Loucy (cell line): Measurements from ENCODE around the gene COL6A2.

Experiments
- H2AFZ ChIP-seq: fragments of 200-600 bp; sonication (generic); 2 replicates; pipeline ENCODE4 v1.6.0; 2016; ENCODE audit warnings: antibody characterized with exemption, mild to moderate bottlenecking, low read length, moderate library complexity
- H3F3A ChIP-seq: fragments of 200-600 bp; 2 replicates; pipeline ENCODE4 v1.6.0; 2016; ENCODE audit warnings: antibody characterized with exemption, low read depth, mild to moderate bottlenecking
- H3K27me3 ChIP-seq: fragments of 200-600 bp; sonication (generic); 2 replicates; pipeline ENCODE4 v1.6.1; 2014; ENCODE audit warnings: low read length, mild to moderate bottlenecking; ENCODE audit not compliant: insufficient read depth, poor library complexity, severe bottlenecking
- H3K36me3 ChIP-seq: fragments of 200-600 bp; sonication (generic); 2 replicates; pipeline ENCODE4 v1.6.1; 2016; ENCODE audit warnings: low read length; ENCODE audit not compliant: insufficient read depth
- H3K4me1 ChIP-seq: fragments of 200-600 bp; sonication (generic); 2 replicates; pipeline ENCODE4 v1.5.1; 2014; ENCODE audit warnings: low read length, mild to moderate bottlenecking; ENCODE audit not compliant: insufficient read depth, poor library complexity, severe bottlenecking
- H3K4me2 ChIP-seq: fragments of 200-600 bp; sonication (generic); 2 replicates; pipeline ENCODE4 v1.6.0; 2014; ENCODE audit warnings: antibody characterized with exemption, low read length, low read depth, mild to moderate bottlenecking; ENCODE audit not compliant: poor library complexity, severe bottlenecking
- H3K4me3 ChIP-seq: fragments of 200-600 bp; sonication (generic); 2 replicates; pipeline ENCODE4 v1.5.1; 2014; ENCODE audit warnings: low read length, mild to moderate bottlenecking, mixed read lengths; ENCODE audit not compliant: poor library complexity, severe bottlenecking
- H3K79me2 ChIP-seq: fragments of 200-600 bp; sonication (generic); 2 replicates; pipeline ENCODE4 v1.6.1; 2014; ENCODE audit warnings: low read length; ENCODE audit not compliant: insufficient read depth
- H3K9ac ChIP-seq: fragments of 200-600 bp; sonication (generic); 2 replicates; pipeline ENCODE4 v1.6.0; 2014; ENCODE audit warnings: mild to moderate bottlenecking, low read depth, low read length, moderate library complexity; ENCODE audit not compliant: poor library complexity, severe bottlenecking
- H3K9me2 ChIP-seq: fragments of 200-600 bp; sonication (generic); replicated peaks from 2 replicates; pipeline ENCODE4 v1.6.1; 2016; ENCODE audit warnings: low read depth, low read length, mixed read lengths
- H3K9me3 ChIP-seq: fragments of 200-600 bp; sonication (generic); 2 replicates; pipeline ENCODE4 v1.6.1; 2014; ENCODE audit warnings: mild to moderate bottlenecking, antibody characterized with exemption, low read length, low read depth; ENCODE audit not compliant: insufficient read depth
- H4K20me1 ChIP-seq: fragments of 200-600 bp; sonication (generic); 2 replicates; pipeline ENCODE4 v1.6.0; 2014; ENCODE audit warnings: antibody characterized with exemption, low read length, mild to moderate bottlenecking; ENCODE audit not compliant: insufficient read depth, poor library complexity, severe bottlenecking
- EZH2phosphoT487 ChIP-seq: fragments of 200-600 bp; IDR thresholded peaks from 2 replicates; pipeline ENCODE4 v1.6.1; 2018; ENCODE audit warnings: antibody characterized with exemption, mild to moderate bottlenecking, moderate library complexity, borderline replicate concordance
- TF ChIP-seq, protein P1 (sequence below): fragments of 200-600 bp; sonication (generic); conservative IDR thresholded peaks from 2 replicates; pipeline ENCODE4 v1.5.1; 2014; ENCODE audit warnings: mild to moderate bottlenecking, antibody characterized with exemption, low read length

The COL6A2 gene

DNA sequence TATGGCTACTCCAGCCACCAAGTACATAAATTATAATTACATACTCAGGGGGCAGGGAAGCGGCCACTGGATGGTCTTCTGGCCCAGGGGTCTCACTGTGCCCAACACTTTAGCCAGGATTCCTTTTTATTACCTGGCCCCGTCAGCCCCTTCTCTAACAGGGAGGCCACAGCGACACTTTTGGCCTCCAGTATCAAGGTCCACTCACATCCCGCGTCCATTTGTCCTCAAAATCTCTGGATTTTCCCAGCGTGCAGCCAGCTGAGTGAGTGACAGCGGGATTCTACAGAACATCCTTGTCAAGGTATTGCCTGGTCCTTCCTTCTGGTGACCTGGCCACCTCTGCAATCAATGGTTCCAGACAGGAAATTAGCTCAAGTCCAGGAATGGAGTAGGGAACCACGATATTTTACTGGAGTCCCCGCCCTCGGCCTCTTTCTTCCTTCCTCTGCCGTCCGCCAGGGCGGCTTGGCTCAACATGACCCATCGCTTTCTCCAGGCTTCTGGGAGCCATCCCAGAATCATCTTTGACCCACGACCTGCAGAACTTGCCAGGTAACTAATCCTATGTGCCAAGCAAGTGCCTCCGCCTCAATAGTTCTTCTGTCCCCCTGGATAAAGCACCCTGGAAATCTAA lies 2.7 kb upstream of the COL6A2 start:
- Histone ChIP-seq H3K9ac (no peak overlapping the region), H3K4me1 (no peaks in the 10 kb centered on the region), H4K20me1 (no peaks in the 10 kb centered on the region), H3F3A (no peaks in the 10 kb centered on the region), H2AFZ (no peak overlapping the region), H3K4me2 (no peak overlapping the region), H3K4me3 (no peak overlapping the region), H3K36me3 (no peaks in the 10 kb centered on the region), H3K9me3 (peaks cover 23% of the 10 kb centered on the region; the same call in 1 of the 2 replicates), H3K9me2 (no peaks in the 10 kb centered on the region), H3K79me2 (no peaks in the 10 kb centered on the region), H3K27me3 (no peaks in the 10 kb centered on the region)
- no peak for TF ChIP-seq EZH2phosphoT487
- TF ChIP-seq, protein P1, sequence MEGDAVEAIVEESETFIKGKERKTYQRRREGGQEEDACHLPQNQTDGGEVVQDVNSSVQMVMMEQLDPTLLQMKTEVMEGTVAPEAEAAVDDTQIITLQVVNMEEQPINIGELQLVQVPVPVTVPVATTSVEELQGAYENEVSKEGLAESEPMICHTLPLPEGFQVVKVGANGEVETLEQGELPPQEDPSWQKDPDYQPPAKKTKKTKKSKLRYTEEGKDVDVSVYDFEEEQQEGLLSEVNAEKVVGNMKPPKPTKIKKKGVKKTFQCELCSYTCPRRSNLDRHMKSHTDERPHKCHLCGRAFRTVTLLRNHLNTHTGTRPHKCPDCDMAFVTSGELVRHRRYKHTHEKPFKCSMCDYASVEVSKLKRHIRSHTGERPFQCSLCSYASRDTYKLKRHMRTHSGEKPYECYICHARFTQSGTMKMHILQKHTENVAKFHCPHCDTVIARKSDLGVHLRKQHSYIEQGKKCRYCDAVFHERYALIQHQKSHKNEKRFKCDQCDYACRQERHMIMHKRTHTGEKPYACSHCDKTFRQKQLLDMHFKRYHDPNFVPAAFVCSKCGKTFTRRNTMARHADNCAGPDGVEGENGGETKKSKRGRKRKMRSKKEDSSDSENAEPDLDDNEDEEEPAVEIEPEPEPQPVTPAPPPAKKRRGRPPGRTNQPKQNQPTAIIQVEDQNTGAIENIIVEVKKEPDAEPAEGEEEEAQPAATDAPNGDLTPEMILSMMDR = no peak

DNA sequence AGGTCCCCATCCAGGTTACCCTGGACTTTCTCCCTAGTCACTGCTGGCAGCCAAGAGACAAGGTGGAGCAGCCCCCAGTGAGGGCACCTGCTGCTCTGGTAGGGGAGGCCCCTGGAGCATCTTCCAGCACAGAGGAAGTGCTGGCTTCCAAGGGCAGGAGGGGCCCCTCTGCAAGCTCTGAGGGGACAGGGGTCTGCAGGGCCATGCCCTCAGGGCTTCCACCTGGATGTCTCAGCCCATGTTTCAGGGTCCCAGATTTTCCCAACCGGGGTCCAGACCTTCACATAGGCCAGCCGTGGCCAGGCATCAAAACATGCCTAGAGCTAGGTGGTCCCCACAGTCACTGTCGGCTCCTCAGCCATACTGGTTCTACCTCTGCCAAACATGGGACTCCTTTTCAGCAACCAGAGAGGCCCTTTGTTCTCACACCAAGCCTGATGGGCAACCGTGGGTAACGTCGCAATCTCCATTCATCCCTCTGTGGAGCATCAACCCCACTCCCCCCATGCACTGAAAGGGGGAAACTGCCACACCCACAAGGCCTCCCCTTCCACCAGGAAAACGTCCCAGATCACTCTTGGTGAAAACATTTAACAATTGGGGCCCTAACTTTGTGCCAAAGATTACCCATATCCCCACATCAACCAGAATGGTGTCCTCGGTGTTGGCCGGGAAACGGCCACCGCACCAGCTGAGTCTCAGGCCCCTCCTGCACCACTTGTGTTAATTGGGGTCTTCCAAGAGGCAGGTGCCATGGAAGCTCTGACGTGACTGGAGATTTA lies 1.9 kb upstream of the COL6A2 start:
- TF ChIP-seq, protein P1 = no peak
- no peak for TF ChIP-seq EZH2phosphoT487
- H3F3A ChIP-seq = no peaks in the 10 kb centered on the region
- H3K4me3 ChIP-seq = no peak overlapping the region
- H2AFZ ChIP-seq = no peak overlapping the region
- H3K27me3 ChIP-seq = no peaks in the 10 kb centered on the region
- H3K4me2 ChIP-seq = no peak overlapping the region
- H3K9me2 ChIP-seq = no peaks in the 10 kb centered on the region
- no peaks in the 10 kb centered on the region for H3K4me1 ChIP-seq
- no peak overlapping the region for H3K9ac ChIP-seq
- no peaks in the 10 kb centered on the region for H4K20me1 ChIP-seq
- H3K9me3 ChIP-seq = peaks cover 26% of the 10 kb centered on the region; the same call in 1 of the 2 replicates
- no peaks in the 10 kb centered on the region for H3K36me3 ChIP-seq
- no peaks in the 10 kb centered on the region for H3K79me2 ChIP-seq

DNA sequence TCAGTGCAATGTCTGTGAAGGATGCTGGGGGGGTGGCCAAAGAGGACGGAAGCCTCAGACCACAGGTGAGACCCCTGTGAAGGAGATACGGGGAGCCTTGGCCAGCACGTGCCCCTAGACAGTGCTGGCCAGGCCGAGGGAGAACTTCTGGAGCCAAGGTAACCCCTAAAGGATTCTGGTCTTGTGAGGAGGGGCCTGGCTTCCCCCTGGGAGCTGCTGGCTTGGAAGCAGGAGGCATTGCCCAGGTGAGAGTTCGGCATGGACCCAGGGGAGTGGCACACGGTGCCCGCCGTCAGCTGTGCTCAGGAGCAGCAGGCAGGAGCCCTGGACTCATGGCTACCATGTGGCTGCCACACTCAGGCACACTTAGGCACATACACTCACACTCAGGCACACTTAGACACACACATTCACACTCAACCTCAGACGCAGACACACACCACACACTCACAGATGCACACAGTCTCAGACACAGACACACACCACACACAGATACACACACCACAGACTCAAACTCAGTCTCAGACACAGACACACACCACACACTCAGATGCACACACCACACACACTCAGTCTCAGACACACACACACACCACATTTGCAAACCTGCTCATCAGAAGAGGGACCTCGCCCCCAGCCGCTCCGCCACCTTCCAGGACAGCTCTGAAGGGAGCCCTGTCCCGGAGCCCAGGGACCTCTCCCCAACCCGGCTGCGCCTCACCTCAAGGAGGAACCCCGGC lies 1.1 kb upstream of the COL6A2 start:
- Histone ChIP-seq H3K27me3 (no peaks in the 10 kb centered on the region), H3K9me3 (peaks cover 28% of the 10 kb centered on the region; the same call in 1 of the 2 replicates), H3K79me2 (no peaks in the 10 kb centered on the region), H3K4me2 (no peak overlapping the region), H3K4me1 (no peaks in the 10 kb centered on the region), H3K9me2 (no peaks in the 10 kb centered on the region), H3K9ac (no peak overlapping the region), H3K4me3 (no peak overlapping the region), H3K36me3 (no peaks in the 10 kb centered on the region), H4K20me1 (no peaks in the 10 kb centered on the region), H3F3A (no peaks in the 10 kb centered on the region), H2AFZ (no peak overlapping the region)
- TF ChIP-seq, protein P1 = no peak
- no peak for TF ChIP-seq EZH2phosphoT487
